Neural cell (in vitro differentiated cells): ENCODE results near the gene GET4. TPM values are rescaled to one million over a fixed set of nuclear protein-coding genes. Genes with fewer than 3 reads are reported as not detected.

ENCODE experiments used
- H2AFZ ChIP-seq: fragments of 200-600, 300-800 bp; sonication (generic), shearing (Covaris generic); 2 replicates; pipeline ENCODE4 v1.6.0; 2014; ENCODE audit warnings: low read depth, mild to moderate bottlenecking, antibody characterized with exemption, low read length, moderate library complexity
- H3F3A ChIP-seq: fragments of 200-600 bp; shearing (Covaris generic); 2 replicates; pipeline ENCODE4 v1.6.1; 2016; ENCODE audit warnings: mild to moderate bottlenecking, moderate library complexity, mixed read lengths, antibody characterized with exemption, low read length; ENCODE audit not compliant: insufficient read depth, poor library complexity, severe bottlenecking
- H3K27ac ChIP-seq: fragments of 200-600, 300-800 bp; sonication (generic), shearing (Covaris generic); 2 replicates; pipeline ENCODE4 v1.5.1; 2014; ENCODE audit warnings: mild to moderate bottlenecking, low read length, moderate library complexity
- H3K27me3 ChIP-seq: fragments of 300-800, 200-600 bp; sonication (generic), shearing (Covaris generic); 2 replicates; pipeline ENCODE4 v1.6.0; 2014; ENCODE audit warnings: mild to moderate bottlenecking, low read depth, low read length, moderate library complexity; ENCODE audit not compliant: insufficient read depth
- H3K36me3 ChIP-seq: fragments of 300-800, 200-600 bp; sonication (generic), shearing (Covaris generic); 2 replicates; pipeline ENCODE4 v1.5.1; 2014; ENCODE audit warnings: mild to moderate bottlenecking, antibody characterized with exemption, low read length, moderate library complexity; ENCODE audit not compliant: insufficient read depth
- H3K4me2 ChIP-seq: fragments of 300-800, 200-600 bp; sonication (generic), shearing (Covaris generic); 2 replicates; pipeline ENCODE4 v1.6.0; 2014; ENCODE audit warnings: mild to moderate bottlenecking, low read length
- H3K4me3 ChIP-seq: fragments of 300-800, 200-600 bp; sonication (generic), shearing (Covaris generic); 2 replicates; pipeline ENCODE4 v1.5.1; 2014; ENCODE audit warnings: mild to moderate bottlenecking, low read length, moderate library complexity
- H3K79me2 ChIP-seq: fragments of 200-600 bp; shearing (Covaris generic); replicated peaks from 2 replicates; pipeline ENCODE4 v1.6.0; 2014; ENCODE audit warnings: mild to moderate bottlenecking, low read length, moderate library complexity; ENCODE audit not compliant: insufficient read depth
- H3K9ac ChIP-seq: fragments of 300-800, 200-600 bp; sonication (generic), shearing (Covaris generic); 2 replicates; pipeline ENCODE4 v1.6.1; 2016; ENCODE audit warnings: mild to moderate bottlenecking, low read length, mixed read lengths
- H3K9me2 ChIP-seq: fragments of 200-600 bp; shearing (Covaris generic); 2 replicates; pipeline ENCODE4 v1.6.1; 2016; ENCODE audit warnings: mild to moderate bottlenecking, low read length, mixed read lengths; ENCODE audit not compliant: insufficient read depth
- H3K9me3 ChIP-seq: fragments of 200-600, 300-800 bp; sonication (generic), shearing (Covaris generic); 2 replicates; pipeline ENCODE4 v1.6.1; 2016; ENCODE audit warnings: mild to moderate bottlenecking, mixed run types, low read length, moderate library complexity, mixed read lengths
- H4K20me1 ChIP-seq: fragments of 200-600 bp; shearing (Covaris generic); 2 replicates; pipeline ENCODE4 v1.6.1; 2016; ENCODE audit warnings: mild to moderate bottlenecking, mixed run types; ENCODE audit not compliant: insufficient read depth
- CTCF ChIP-seq: fragments of 450-650 bp; IDR thresholded peaks from 2 replicates; pipeline ENCODE4 v1.5.1; 2014; ENCODE audit warnings: antibody characterized with exemption, mild to moderate bottlenecking, moderate library complexity; ENCODE audit not compliant: poor library complexity, severe bottlenecking
- EP300 ChIP-seq: fragments of 450-650 bp; conservative IDR thresholded peaks from 2 replicates; pipeline ENCODE4 v1.6.1; 2014; ENCODE audit warnings: antibody characterized with exemption, mild to moderate bottlenecking, moderate library complexity; ENCODE audit not compliant: poor library complexity, severe bottlenecking
- EZH2 ChIP-seq: fragments of 200-600, 300-800 bp; shearing (Covaris generic), sonication (generic); IDR thresholded peaks from 2 replicates; pipeline ENCODE4 v1.6.1; 2014; ENCODE audit warnings: antibody characterized with exemption, low read length, borderline replicate concordance, mild to moderate bottlenecking; ENCODE audit not compliant: insufficient read depth, poor library complexity, severe bottlenecking
- MXI1 ChIP-seq: fragments of 450-650 bp; conservative IDR thresholded peaks from 2 replicates; pipeline ENCODE4 v1.6.1; 2014; ENCODE audit warnings: antibody characterized with exemption, mild to moderate bottlenecking; ENCODE audit not compliant: poor library complexity, severe bottlenecking
- POLR2AphosphoS5 ChIP-seq: IDR thresholded peaks from 2 replicates; pipeline ENCODE4 v1.6.1; 2012
- RAD21 ChIP-seq: fragments of 450-650 bp; conservative IDR thresholded peaks from 2 replicates; pipeline ENCODE4 v1.6.1; 2014; ENCODE audit warnings: antibody characterized with exemption, mild to moderate bottlenecking, moderate library complexity
- REST ChIP-seq: IDR thresholded peaks from 2 replicates; pipeline ENCODE4 v1.6.1; 2012; ENCODE audit warnings: borderline replicate concordance
- SMC3 ChIP-seq: fragments of 450-650 bp; conservative IDR thresholded peaks from 2 replicates; pipeline ENCODE4 v1.6.1; 2014; ENCODE audit warnings: antibody characterized with exemption, mild to moderate bottlenecking, moderate library complexity; ENCODE audit not compliant: poor library complexity
- TAF1 ChIP-seq: IDR thresholded peaks from 2 replicates; pipeline ENCODE4 v1.6.1; 2012; ENCODE audit warnings: low read depth
- polyA plus RNA-seq: library from polyadenylated mRNA; depleted of rRNA; stranded (reverse); fragments of >200 nt; gene quantifications from 2 replicates; pipeline ENCODE4 v1.2.3, GENCODE V29; 2014

The GET4 gene
- polyA plus RNA-seq, 1 donor from 2014 or later = 63.8 TPM

- Histone ChIP-seq H3K79me2 (peaks cover 4% of the 10 kb centered on the region), H3K4me3 (no peak overlapping the region), H3K9me2 (no peaks in the 10 kb centered on the region), H3K9me3 (no peaks in the 10 kb centered on the region), H2AFZ (no peak overlapping the region), H3K36me3 (no peaks in the 10 kb centered on the region), H4K20me1 (no peaks in the 10 kb centered on the region), H3K27me3 (no peaks in the 10 kb centered on the region), H3F3A (no peaks in the 10 kb centered on the region), H3K27ac (no peak overlapping the region), H3K4me2 (no peak overlapping the region), H3K9ac (no peak overlapping the region)
- TF ChIP-seq SMC3 (no peak), EP300 (no peak), RAD21 (no peak), CTCF (no peak), MXI1 (no peak), EZH2 (no peak), POLR2AphosphoS5 (no peak), REST (no peak), TAF1 (no peak)
These were observed 13.0 kb downstream of the GET4 start for GRCh38 chr7:889391-889790.

- no peak for TF ChIP-seq EP300
- TF ChIP-seq TAF1 = no peak
- no peak for TF ChIP-seq EZH2
- no peak for TF ChIP-seq CTCF
- no peak overlapping the region for H3K4me2 ChIP-seq
- H3F3A ChIP-seq = no peaks in the 10 kb centered on the region
- H3K9me2 ChIP-seq = no peaks in the 10 kb centered on the region
- no peaks in the 10 kb centered on the region for H4K20me1 ChIP-seq
- H3K36me3 ChIP-seq = no peaks in the 10 kb centered on the region
- no peaks in the 10 kb centered on the region for H3K27me3 ChIP-seq
- H3K27ac ChIP-seq = no peak overlapping the region
- H3K79me2 ChIP-seq = no peaks in the 10 kb centered on the region
- H2AFZ ChIP-seq = no peak overlapping the region
- H3K9ac ChIP-seq = no peak overlapping the region
- no peak overlapping the region for H3K4me3 ChIP-seq
- H3K9me3 ChIP-seq = no peaks in the 10 kb centered on the region
These were observed 14.5 kb downstream of the GET4 start for GRCh38 chr7:890868-891267.
